Hepatocyte (in vitro differentiated cells): Measurements from ENCODE around the gene PDSS2. TPM values are rescaled to one million over a fixed set of nuclear protein-coding genes. Genes with fewer than 3 reads are reported as not detected.
A peak's percentile ranks its signal among the peaks of the same experiment; 100 is the strongest.

Source experiments
- DNase-seq: peaks from one replicate; pipeline ENCODE4 v3.0.0-alpha.2; 2016; ENCODE audit warnings: low spot score
- H2AFZ ChIP-seq: fragments of 200-600 bp; sonication (generic); 2 replicates; pipeline ENCODE4 v1.6.0; 2016; ENCODE audit warnings: antibody characterized with exemption, mild to moderate bottlenecking
- H3K27ac ChIP-seq: fragments of 200-600 bp; sonication (generic); 2 replicates; pipeline ENCODE4 v1.5.1; 2016; ENCODE audit warnings: mild to moderate bottlenecking
- H3K27me3 ChIP-seq: fragments of 200-600 bp; sonication (generic); 2 replicates; pipeline ENCODE4 v1.6.1; 2016
- H3K36me3 ChIP-seq: fragments of 200-600 bp; sonication (generic); replicated peaks from 2 replicates; pipeline ENCODE4 v1.5.1; 2016; ENCODE audit warnings: low read depth; ENCODE audit not compliant: insufficient read depth
- H3K4me1 ChIP-seq: fragments of 200-600 bp; sonication (generic); 2 replicates; pipeline ENCODE4 v1.5.1; 2016; ENCODE audit warnings: mild to moderate bottlenecking, moderate library complexity; ENCODE audit not compliant: insufficient read depth
- H3K4me2 ChIP-seq: fragments of 200-600 bp; sonication (generic); 2 replicates; pipeline ENCODE4 v1.6.0; 2016
- H3K4me3 ChIP-seq: fragments of 200-600 bp; sonication (generic); 2 replicates; pipeline ENCODE4 v1.5.1; 2016; ENCODE audit warnings: mild to moderate bottlenecking
- H3K79me2 ChIP-seq: fragments of 200-600 bp; sonication (generic); 2 replicates; pipeline ENCODE4 v1.6.0; 2017; ENCODE audit warnings: mild to moderate bottlenecking
- H3K9me2 ChIP-seq: fragments of 200-600 bp; sonication (generic); replicated peaks from 2 replicates; pipeline ENCODE4 v1.6.0; 2017; ENCODE audit warnings: mild to moderate bottlenecking; ENCODE audit not compliant: insufficient read depth
- H3K9me3 ChIP-seq: fragments of 200-600 bp; sonication (generic); 2 replicates; pipeline ENCODE4 v1.5.1; 2016; ENCODE audit warnings: low read depth, mild to moderate bottlenecking
- H4K20me1 ChIP-seq: fragments of 200-600 bp; sonication (generic); 2 replicates; pipeline ENCODE4 v1.6.0; 2016; ENCODE audit warnings: mild to moderate bottlenecking; ENCODE audit not compliant: insufficient read depth, poor library complexity, severe bottlenecking
- CTCF ChIP-seq: fragments of 200-600 bp; sonication (generic); IDR thresholded peaks from 2 replicates; pipeline ENCODE4 v1.5.1; 2016; ENCODE audit warnings: antibody characterized with exemption, mild to moderate bottlenecking; ENCODE audit not compliant: poor library complexity
- EZH2 ChIP-seq: fragments of 200-600 bp; sonication (generic); IDR thresholded peaks from 2 replicates; pipeline ENCODE4 v1.6.1; 2016; ENCODE audit warnings: antibody characterized with exemption, mild to moderate bottlenecking, borderline replicate concordance
- EZH2phosphoT487 ChIP-seq: fragments of 200-600 bp; sonication (generic); IDR thresholded peaks from one replicate; pipeline ENCODE4 v1.6.1; 2018; ENCODE audit warnings: antibody characterized with exemption, mild to moderate bottlenecking, low read depth, moderate library complexity; ENCODE audit not compliant: unreplicated experiment, severe bottlenecking
- WGBS: methylation state at CpG from one replicate; pipeline ENCODE4 v1.1.6; 2016; ENCODE audit warnings: low lambda C conversion rate; ENCODE audit errors: missing lambda C conversion rate; 5-methylcytosine and 5-hydroxymethylcytosine counted together
- polyA plus RNA-seq: library from polyadenylated mRNA; unstranded; fragments of >200 nt; fragmentation: Nextera tagmentation; extraction: Ambion mirVana; gene quantifications from 2 replicates; pipeline ENCODE4 v1.2.1, GENCODE V29; 2016
- total RNA-seq: library from RNA; depleted of rRNA; stranded (reverse); fragments of >200 nt; gene quantifications from 2 replicates; pipeline ENCODE4 v1.2.3, GENCODE V29; 2014

Gene PDSS2
- total and polyA plus RNA-seq, 2 experiments from 2014 or later = 15.3 to 18.2 TPM

- Histone ChIP-seq H3K4me3 (no peak overlapping the region), H3K4me2 (no peak overlapping the region), H3K27ac (peak overlapping the region; percentile 8), H3K9me2 (no peaks in the 10 kb centered on the region), H3K79me2 (peaks cover 3% of the 10 kb centered on the region), H3K4me1 (no peaks in the 10 kb centered on the region), H3K36me3 (no peaks in the 10 kb centered on the region), H3K9me3 (no peaks in the 10 kb centered on the region), H2AFZ (no peak overlapping the region), H3K27me3 (no peaks in the 10 kb centered on the region), H4K20me1 (no peaks in the 10 kb centered on the region)
- TF ChIP-seq EZH2phosphoT487 (no peak), CTCF (no peak), EZH2 (no peak)
- no peak for DNase-seq
These were observed 122.1 kb downstream of the PDSS2 start for GRCh38 chr6:107337191-107337741.

- Histone ChIP-seq H3K4me1 (no peaks in the 10 kb centered on the region), H3K36me3 (no peaks in the 10 kb centered on the region), H3K27ac (no peak overlapping the region), H3K4me3 (no peak overlapping the region), H3K4me2 (no peak overlapping the region), H3K9me3 (no peaks in the 10 kb centered on the region), H3K27me3 (no peaks in the 10 kb centered on the region), H4K20me1 (no peaks in the 10 kb centered on the region), H3K9me2 (no peaks in the 10 kb centered on the region), H3K79me2 (peaks cover 3% of the 10 kb centered on the region), H2AFZ (no peak overlapping the region)
- TF ChIP-seq EZH2 (no peak), CTCF (no peak), EZH2phosphoT487 (no peak)
- WGBS = 95% methylated on average over 3 of the region's 3 CpGs
- DNase-seq = no peak
These were observed 125.3 kb downstream of the PDSS2 start for GRCh38 chr6:107334026-107334425.

- no peaks in the 10 kb centered on the region for H3K36me3 ChIP-seq
- H3K4me1 ChIP-seq = no peaks in the 10 kb centered on the region
- no peaks in the 10 kb centered on the region for H3K9me3 ChIP-seq
- H2AFZ ChIP-seq = no peak overlapping the region
- H3K4me2 ChIP-seq = no peak overlapping the region
- no peak overlapping the region for H3K27ac ChIP-seq
- 82% methylated on average over 2 of the region's 2 CpGs for whole genome bisulfite sequencing
- no peak for DNase-seq
- H3K4me3 ChIP-seq = no peak overlapping the region
- H4K20me1 ChIP-seq = no peaks in the 10 kb centered on the region
- no peak for TF ChIP-seq EZH2
- TF ChIP-seq EZH2phosphoT487 = no peak
- no peak for TF ChIP-seq CTCF
- no peaks in the 10 kb centered on the region for H3K9me2 ChIP-seq
- peaks cover 3% of the 10 kb centered on the region for H3K79me2 ChIP-seq
- H3K27me3 ChIP-seq = no peaks in the 10 kb centered on the region
These were observed 125.9 kb downstream of the PDSS2 start for GRCh38 chr6:107333491-107333890.
